Measurements from ENCODE around the gene MTMR10.

MTMR10 gene

GRCh38 chr15:31020542-31020941 lies 29.1 kb upstream of the MTMR10 start:
- no peaks in the 10 kb centered on the region for H3K4me1 ChIP-seq (ENCODE audit: insufficient read depth, low read length)
- no peak for TF ChIP-seq CTCF (IDR thresholded peaks at IDR 0.05; ENCODE audit: borderline replicate concordance, extremely low read depth, low read length, poor library complexity, severe bottlenecking)
- no peak for TF ChIP-seq EZH2 (IDR thresholded peaks at IDR 0.05; ENCODE audit: borderline replicate concordance, low read depth, low read length, severe bottlenecking)
- H3K4me2 ChIP-seq (ENCODE audit: insufficient read depth, low read length) = no peak overlapping the region
- no peak overlapping the region for H2AFZ ChIP-seq (ENCODE audit: low read depth, low read length)
- no peak overlapping the region for H3K9ac ChIP-seq (ENCODE audit: low read depth, low read length)
- peaks cover 2% of the 10 kb centered on the region for H3K27me3 ChIP-seq (ENCODE audit: insufficient read depth, low read length, poor library complexity)
- DNase-seq (no peak), ATAC-seq (ENCODE audit: insufficient read depth, low read depth) (no peak)
- no peak overlapping the region for H3K27ac ChIP-seq (ENCODE audit: low read length)
- H3K9me3 ChIP-seq (ENCODE audit: insufficient read depth, low read length, severe bottlenecking) = no peaks in the 10 kb centered on the region
- H3K4me3 ChIP-seq (ENCODE audit: low read depth in 1 of 2, low read length in 2 of 2) = no peak overlapping the region
- no peaks in the 10 kb centered on the region for H3K79me2 ChIP-seq (ENCODE audit: insufficient read depth, low read length)
- H3K36me3 ChIP-seq (ENCODE audit: insufficient read depth, low read length) = no peaks in the 10 kb centered on the region
- no peaks in the 10 kb centered on the region for H4K20me1 ChIP-seq (ENCODE audit: insufficient read depth, low read length)

- peaks cover 2% of the 10 kb centered on the region for H3K27me3 ChIP-seq (ENCODE audit: insufficient read depth, low read length, poor library complexity)
These were observed 28.6 kb upstream of the MTMR10 start for GRCh38 chr15:31019986-31020385.

GRCh38 chr15:31017311-31017710 lies 25.9 kb upstream of the MTMR10 start:
- Histone ChIP-seq H3K27me3 (ENCODE audit: insufficient read depth, low read length, poor library complexity) (peaks cover 2% of the 10 kb centered on the region), H3K4me2 (ENCODE audit: insufficient read depth, low read length) (no peak overlapping the region), H4K20me1 (ENCODE audit: insufficient read depth, low read length) (no peaks in the 10 kb centered on the region), H3K4me3 (ENCODE audit: low read depth in 1 of 2, low read length in 2 of 2) (no peak overlapping the region), H3K4me1 (ENCODE audit: insufficient read depth, low read length) (no peaks in the 10 kb centered on the region), H3K9me3 (ENCODE audit: insufficient read depth, low read length, severe bottlenecking) (peaks cover 5% of the 10 kb centered on the region), H2AFZ (ENCODE audit: low read depth, low read length) (no peak overlapping the region), H3K27ac (ENCODE audit: low read length) (no peak overlapping the region), H3K9ac (ENCODE audit: low read depth, low read length) (no peak overlapping the region), H3K36me3 (ENCODE audit: insufficient read depth, low read length) (no peaks in the 10 kb centered on the region), H3K79me2 (ENCODE audit: insufficient read depth, low read length) (no peaks in the 10 kb centered on the region)
- no peak for DNase-seq
- TF ChIP-seq CTCF (IDR thresholded peaks at IDR 0.05; ENCODE audit: borderline replicate concordance, extremely low read depth, low read length, poor library complexity, severe bottlenecking) = no peak
- TF ChIP-seq EZH2 (IDR thresholded peaks at IDR 0.05; ENCODE audit: borderline replicate concordance, low read depth, low read length, severe bottlenecking) = no peak
- ATAC-seq (ENCODE audit: insufficient read depth, low read depth) = no peak

More at GRCh38 chr15:31019986-31020385, 28.6 kb upstream of the MTMR10 start:
- Histone ChIP-seq H3K79me2 (ENCODE audit: insufficient read depth, low read length) (no peaks in the 10 kb centered on the region), H3K9ac (ENCODE audit: low read depth, low read length) (no peak overlapping the region), H3K4me1 (ENCODE audit: insufficient read depth, low read length) (no peaks in the 10 kb centered on the region), H3K4me3 (ENCODE audit: low read depth in 1 of 2, low read length in 2 of 2) (no peak overlapping the region), H3K36me3 (ENCODE audit: insufficient read depth, low read length) (no peaks in the 10 kb centered on the region), H3K9me3 (ENCODE audit: insufficient read depth, low read length, severe bottlenecking) (no peaks in the 10 kb centered on the region), H3K4me2 (ENCODE audit: insufficient read depth, low read length) (no peak overlapping the region), H3K27ac (ENCODE audit: low read length) (no peak overlapping the region), H4K20me1 (ENCODE audit: insufficient read depth, low read length) (no peaks in the 10 kb centered on the region), H2AFZ (ENCODE audit: low read depth, low read length) (no peak overlapping the region)
- TF ChIP-seq CTCF (IDR thresholded peaks at IDR 0.05; ENCODE audit: borderline replicate concordance, extremely low read depth, low read length, poor library complexity, severe bottlenecking) = no peak
- TF ChIP-seq EZH2 (IDR thresholded peaks at IDR 0.05; ENCODE audit: borderline replicate concordance, low read depth, low read length, severe bottlenecking) = no peak
- DNase-seq = no peak
- no peak for ATAC-seq (ENCODE audit: insufficient read depth, low read depth)

GRCh38 chr15:31016446-31016915 lies 25.1 kb upstream of the MTMR10 start:
- no peak for DNase-seq

More at GRCh38 chr15:31016446-31016915, 25.1 kb upstream of the MTMR10 start:
- no peak for TF ChIP-seq CTCF (IDR thresholded peaks at IDR 0.05; ENCODE audit: borderline replicate concordance, extremely low read depth, low read length, poor library complexity, severe bottlenecking)
- TF ChIP-seq EZH2 (IDR thresholded peaks at IDR 0.05; ENCODE audit: borderline replicate concordance, low read depth, low read length, severe bottlenecking) = no peak
- Histone ChIP-seq H2AFZ (ENCODE audit: low read depth, low read length) (no peak overlapping the region), H3K9me3 (ENCODE audit: insufficient read depth, low read length, severe bottlenecking) (peaks cover 7% of the 10 kb centered on the region), H3K4me2 (ENCODE audit: insufficient read depth, low read length) (no peak overlapping the region), H4K20me1 (ENCODE audit: insufficient read depth, low read length) (no peaks in the 10 kb centered on the region), H3K4me3 (ENCODE audit: low read depth in 1 of 2, low read length in 2 of 2) (no peak overlapping the region), H3K27ac (ENCODE audit: low read length) (no peak overlapping the region), H3K9ac (ENCODE audit: low read depth, low read length) (no peak overlapping the region), H3K27me3 (ENCODE audit: insufficient read depth, low read length, poor library complexity) (peaks cover 2% of the 10 kb centered on the region), H3K36me3 (ENCODE audit: insufficient read depth, low read length) (no peaks in the 10 kb centered on the region), H3K4me1 (ENCODE audit: insufficient read depth, low read length) (no peaks in the 10 kb centered on the region), H3K79me2 (ENCODE audit: insufficient read depth, low read length) (no peaks in the 10 kb centered on the region)
- no peak for ATAC-seq (ENCODE audit: insufficient read depth, low read depth)

Measured in DND-41 (cell line).